KG1 (cell line): Measurements from ENCODE around the gene OTOG.

Experiments used
- DNase-seq: peaks from one replicate; lab custom pipeline; 2025; lab: John Stamatoyannopoulos, UW

OTOG gene

GRCh38 chr11:17561111-17561415 lies 14.0 kb downstream of the OTOG start:
- DNase-seq, result no peak

- no peak for DNase-seq
These were observed 14.5 kb downstream of the OTOG start for GRCh38 chr11:17561526-17561925.

GRCh38 chr11:17563231-17563646 lies 16.2 kb downstream of the OTOG start:
- DNase-seq, result no peak

GRCh38 chr11:17563961-17564686 lies 17.1 kb downstream of the OTOG start:
- DNase-seq, result no peak

GRCh38 chr11:17564687-17565042 lies 17.6 kb downstream of the OTOG start:
- no peak for DNase-seq

GRCh38 chr11:17568944-17569343 lies 21.9 kb downstream of the OTOG start:
- DNase-seq, result no peak

GRCh38 chr11:17570034-17570433 lies 23.0 kb downstream of the OTOG start:
- no peak for DNase-seq

GRCh38 chr11:17571431-17572358 lies 24.6 kb downstream of the OTOG start:
- DNase-seq, result no peak

- no peak for DNase-seq
These were observed 25.3 kb downstream of the OTOG start for GRCh38 chr11:17572359-17572690.

GRCh38 chr11:17572791-17573460 lies 25.9 kb downstream of the OTOG start:
- no peak for DNase-seq

- no peak for DNase-seq
These were observed 26.5 kb downstream of the OTOG start for GRCh38 chr11:17573526-17573925.

GRCh38 chr11:17574141-17575091 lies 27.4 kb downstream of the OTOG start:
- no peak for DNase-seq

GRCh38 chr11:17575431-17576425 lies 28.7 kb downstream of the OTOG start:
- DNase-seq, result no peak

GRCh38 chr11:17578296-17578695 lies 31.2 kb downstream of the OTOG start:
- DNase-seq, result no peak

- no peak for DNase-seq
These were observed 31.9 kb downstream of the OTOG start for GRCh38 chr11:17578958-17579357.

GRCh38 chr11:17579451-17579850 lies 32.4 kb downstream of the OTOG start:
- DNase-seq, result no peak

- DNase-seq, result no peak
These were observed 33.2 kb downstream of the OTOG start for GRCh38 chr11:17580271-17580670.

GRCh38 chr11:17581036-17581731 lies 34.1 kb downstream of the OTOG start:
- no peak for DNase-seq

GRCh38 chr11:17581732-17582053 lies 34.6 kb downstream of the OTOG start:
- no peak for DNase-seq
